ENCODE measurements around the gene CRY2. TPM values are rescaled to one million over a fixed set of nuclear protein-coding genes. Genes with fewer than 3 reads are reported as not detected.

Gene CRY2
- total RNA-seq, 1 donor from 2014 or later: 44.0 TPM

Other genes starting within 250 kb of the CRY2 start
- 59.2 TPM for gene CHST1, start 181.9 kb upstream of the CRY2 start, total RNA-seq (ENCODE audit: unreplicated experiment)
- gene SLC35C1, start 42.3 kb upstream of the CRY2 start, total RNA-seq (ENCODE audit: unreplicated experiment): 20.9 TPM
- gene MAPK8IP1, start 38.2 kb downstream of the CRY2 start, total RNA-seq (ENCODE audit: unreplicated experiment): 299 TPM
- 0.78 TPM for gene FREY1, start 59.8 kb downstream of the CRY2 start, total RNA-seq (ENCODE audit: unreplicated experiment)
- 51.8 TPM for gene PEX16, start 70.4 kb downstream of the CRY2 start, total RNA-seq (ENCODE audit: unreplicated experiment)
- 3.0 TPM for gene LARGE2, start 75.2 kb downstream of the CRY2 start, total RNA-seq (ENCODE audit: unreplicated experiment)